ENCODE results near the gene LRRC74A. TPM values are rescaled to one million over a fixed set of nuclear protein-coding genes. Genes with fewer than 3 reads are reported as not detected.
"Not testable (repeated sequence)": the region's sequence is repeated elsewhere in the genome, so short reads cannot be mapped to it uniquely, and the experiment has no call there.

The LRRC74A gene
- total RNA-seq, 4 donors from 2014 or later = not detected

DNA sequence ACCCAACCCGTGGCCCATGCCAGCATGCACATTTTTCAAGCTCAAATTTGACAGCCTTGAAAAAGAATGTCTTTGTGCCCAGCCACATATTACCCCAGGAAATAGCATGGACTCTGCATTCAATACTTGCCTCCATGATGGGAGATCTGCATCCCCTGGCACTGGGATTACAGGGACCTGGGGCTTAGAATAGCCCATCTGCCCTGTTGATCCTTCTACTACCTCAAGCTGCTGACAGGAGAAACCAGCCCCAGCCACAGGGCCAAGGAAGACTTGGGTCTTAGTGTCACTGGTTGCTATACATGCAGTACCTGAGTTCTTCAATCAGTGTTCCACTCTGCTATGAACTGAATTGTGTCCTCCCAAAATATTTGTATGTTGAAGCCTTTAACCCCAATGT is 85.3 kb downstream of the LRRC74A start:
- Histone ChIP-seq H3K36me3 (no peaks in the 10 kb centered on the region), H3K27me3 (no peaks in the 10 kb centered on the region), H3K9me3 (no peaks in the 10 kb centered on the region), H3K4me1 (peaks cover 13 to 33% (median 17%) of the 10 kb centered on the region in 4 donors), H3K27ac (replicated peaks in 1 of 4) (no peak overlapping the region), H3K4me3 (no peak overlapping the region)
- no peak for DNase-seq (ENCODE audit: extremely low spot score)
- TF ChIP-seq, protein P1, sequence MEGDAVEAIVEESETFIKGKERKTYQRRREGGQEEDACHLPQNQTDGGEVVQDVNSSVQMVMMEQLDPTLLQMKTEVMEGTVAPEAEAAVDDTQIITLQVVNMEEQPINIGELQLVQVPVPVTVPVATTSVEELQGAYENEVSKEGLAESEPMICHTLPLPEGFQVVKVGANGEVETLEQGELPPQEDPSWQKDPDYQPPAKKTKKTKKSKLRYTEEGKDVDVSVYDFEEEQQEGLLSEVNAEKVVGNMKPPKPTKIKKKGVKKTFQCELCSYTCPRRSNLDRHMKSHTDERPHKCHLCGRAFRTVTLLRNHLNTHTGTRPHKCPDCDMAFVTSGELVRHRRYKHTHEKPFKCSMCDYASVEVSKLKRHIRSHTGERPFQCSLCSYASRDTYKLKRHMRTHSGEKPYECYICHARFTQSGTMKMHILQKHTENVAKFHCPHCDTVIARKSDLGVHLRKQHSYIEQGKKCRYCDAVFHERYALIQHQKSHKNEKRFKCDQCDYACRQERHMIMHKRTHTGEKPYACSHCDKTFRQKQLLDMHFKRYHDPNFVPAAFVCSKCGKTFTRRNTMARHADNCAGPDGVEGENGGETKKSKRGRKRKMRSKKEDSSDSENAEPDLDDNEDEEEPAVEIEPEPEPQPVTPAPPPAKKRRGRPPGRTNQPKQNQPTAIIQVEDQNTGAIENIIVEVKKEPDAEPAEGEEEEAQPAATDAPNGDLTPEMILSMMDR (IDR thresholded peaks at IDR 0.05) = no peak
- TF ChIP-seq POLR2AphosphoS5 (IDR thresholded peaks at IDR 0.05) = no peak
- no peak for TF ChIP-seq POLR2A (IDR thresholded peaks at IDR 0.05; ENCODE audit: low read depth)
- TF ChIP-seq EP300 (IDR thresholded peaks at IDR 0.05) = no peak
- WGBS = 38% methylated on average over 1 of the region's 1 CpG
- intact Hi-C loops (cut with DNase I) = loop anchor here (5.0 kb wide), 2 partner anchors 34 to 156 kb away; no protein-coding TSS in a partner anchor

DNA sequence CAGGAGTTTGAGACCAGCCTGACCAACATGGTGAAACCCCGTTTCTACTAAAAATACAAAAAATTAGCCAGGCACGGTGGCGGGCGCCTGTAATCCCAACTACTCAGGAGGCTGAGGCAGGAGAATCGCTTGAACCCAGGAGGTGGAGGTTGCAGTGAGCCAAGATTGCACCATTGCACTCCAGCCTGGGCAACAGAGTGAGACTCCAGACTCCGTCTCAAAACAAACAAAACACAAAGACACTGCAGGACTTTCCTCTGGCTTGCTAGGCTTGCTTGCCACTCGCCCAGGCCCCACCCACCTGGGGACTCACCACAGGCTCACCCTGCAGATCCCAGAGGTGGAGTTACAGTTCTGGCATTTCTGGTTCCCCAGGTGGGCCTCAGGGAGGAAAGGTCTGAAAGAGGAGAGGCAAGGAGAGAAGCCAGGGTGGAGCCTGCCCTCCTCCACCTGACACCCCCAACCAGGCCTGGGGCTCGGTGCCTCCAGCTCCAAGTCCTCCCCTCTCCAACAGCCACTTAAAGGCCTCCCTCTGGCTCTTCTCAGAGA is 88.4 kb downstream of the LRRC74A start:
- H3K4me1 ChIP-seq = peaks cover 42 to 60% (median 49%) of the 10 kb centered on the region in 4 donors
- H3K27me3 ChIP-seq; H3K36me3 ChIP-seq; H3K4me3 ChIP-seq; H3K27ac ChIP-seq (replicated peaks in 1 of 4); DNase-seq (ENCODE audit: extremely low spot score); H3K9me3 ChIP-seq: not testable (repeated sequence)
- intact Hi-C loops (cut with DNase I) = loop anchor here (5.0 kb wide), 3 partner anchors 37 to 153 kb away; partner anchors contain the start of gene IRF2BPL
- 82% methylated on average over 8 of the region's 8 CpGs for WGBS

DNA sequence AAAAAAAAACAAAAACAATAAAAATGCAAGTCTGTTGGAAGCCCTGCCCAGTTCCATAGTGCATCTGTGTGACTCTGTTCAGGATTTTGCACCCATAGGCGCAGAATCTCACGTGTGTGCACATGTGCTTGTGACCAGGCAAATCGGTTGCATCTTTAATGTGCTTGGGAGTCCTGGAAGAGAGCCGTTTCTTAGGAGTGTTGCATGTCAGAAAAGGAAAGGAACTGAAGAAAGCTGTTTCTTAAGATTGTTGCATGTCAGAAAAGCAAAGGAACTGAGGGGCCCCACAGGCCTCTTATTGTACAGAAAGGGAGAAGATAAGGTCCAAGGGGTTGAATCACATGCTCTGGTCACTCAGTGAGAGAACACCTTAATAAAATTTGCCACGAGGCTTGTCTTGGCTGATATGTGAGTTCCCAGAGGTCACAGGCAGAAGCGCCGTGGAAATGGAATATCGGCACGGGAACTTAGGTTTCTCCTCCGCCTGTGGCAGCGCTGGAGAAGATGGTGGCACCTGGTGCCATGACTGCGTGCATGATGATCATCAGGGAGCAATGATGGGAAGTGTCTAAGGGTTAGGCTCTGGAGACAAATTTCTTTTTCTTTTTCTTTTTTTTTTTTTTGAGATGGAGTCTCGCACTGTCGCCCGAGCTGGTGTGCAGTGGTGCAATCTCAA is 90.0 kb downstream of the LRRC74A start:
- Histone ChIP-seq H3K4me1 (peaks cover 57 to 73% (median 63%) of the 10 kb centered on the region in 4 donors), H3K4me3 (no peak overlapping the region), H3K36me3 (no peaks in the 10 kb centered on the region), H3K27me3 (no peaks in the 10 kb centered on the region), H3K27ac (replicated peaks in 1 of 4) (peak overlapping the region in 2 of 4 donors; percentile 90 to 96), H3K9me3 (no peaks in the 10 kb centered on the region)
- 90% methylated on average over 15 of the region's 15 CpGs for WGBS
- no peak for DNase-seq (ENCODE audit: extremely low spot score)
- intact Hi-C loops (cut with DNase I) = loop anchor here (5.0 kb wide), 1 partner anchor 111 kb away; the partner anchor contains the start of gene IRF2BPL
- no peak for TF ChIP-seq POLR2AphosphoS5 (IDR thresholded peaks at IDR 0.05)
- TF ChIP-seq EP300 (IDR thresholded peaks at IDR 0.05) = no peak
- TF ChIP-seq, protein P1 (IDR thresholded peaks at IDR 0.05) = no peak
- TF ChIP-seq POLR2A (IDR thresholded peaks at IDR 0.05; ENCODE audit: low read depth) = no peak

DNA sequence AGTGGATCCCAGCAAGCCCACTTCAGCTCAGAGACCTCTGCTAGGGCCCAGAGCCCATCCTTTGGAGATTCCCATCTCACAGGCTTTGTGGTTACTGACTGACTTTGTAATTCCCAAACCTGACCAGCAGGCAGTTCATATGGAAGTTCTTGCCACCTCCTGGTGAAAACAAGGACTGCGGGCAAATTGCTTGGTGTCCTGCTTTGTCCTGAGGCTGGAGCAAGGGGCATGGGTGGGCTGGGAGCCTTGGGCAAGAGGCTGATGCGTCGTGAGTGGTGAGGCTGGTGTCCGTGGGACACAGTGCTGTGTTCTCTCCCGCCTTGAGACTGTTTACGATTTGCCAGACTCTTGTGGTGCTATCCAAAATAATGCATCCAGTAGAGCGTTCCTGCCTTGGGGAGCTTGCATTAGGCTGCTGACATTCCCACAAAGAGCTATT is 91.0 kb downstream of the LRRC74A start:
- H3K9me3 ChIP-seq = no peaks in the 10 kb centered on the region
- intact Hi-C loops (cut with DNase I) = loop anchor here (5.0 kb wide), 1 partner anchor 110 kb away; the partner anchor contains the start of gene IRF2BPL
- H3K36me3 ChIP-seq = no peaks in the 10 kb centered on the region
- TF ChIP-seq, protein P1 (IDR thresholded peaks at IDR 0.05) = peak; percentile 33 to 58 (median 50)
- TF ChIP-seq POLR2AphosphoS5 (IDR thresholded peaks at IDR 0.05) = no peak
- H3K27ac ChIP-seq (replicated peaks in 1 of 4) = peak overlapping the region; percentile 90 to 96 (median 94)
- 72% methylated on average over 7 of the region's 7 CpGs for WGBS
- H3K4me1 ChIP-seq = peaks cover 59 to 78% (median 65%) of the 10 kb centered on the region in 4 donors
- no peak for DNase-seq (ENCODE audit: extremely low spot score)
- no peak overlapping the region for H3K4me3 ChIP-seq
- H3K27me3 ChIP-seq = no peaks in the 10 kb centered on the region

GRCh38 chr14:76917745-76918255 is 91.6 kb downstream of the LRRC74A start:
- DNase-seq (ENCODE audit: extremely low spot score) = no peak
- intact Hi-C loops (cut with DNase I) = loop anchor here (2.0 to 5.0 kb wide), 2 partner anchors 110 to 127 kb away; partner anchors contain the start of gene IRF2BPL
- Histone ChIP-seq H3K36me3 (no peaks in the 10 kb centered on the region), H3K9me3 (no peaks in the 10 kb centered on the region), H3K27me3 (no peaks in the 10 kb centered on the region), H3K4me3 (peak overlapping the region in 3 of 4 donors; percentile 21 to 33 (median 22)), H3K4me1 (peaks cover 59 to 84% (median 70%) of the 10 kb centered on the region in 4 donors), H3K27ac (replicated peaks in 1 of 4) (peak overlapping the region; percentile 90 to 96 (median 94))
- WGBS = 36% methylated on average over 4 of the region's 7 CpGs
- TF ChIP-seq EP300 (IDR thresholded peaks at IDR 0.05) = no peak
- no peak for TF ChIP-seq POLR2AphosphoS5 (IDR thresholded peaks at IDR 0.05)
- no peak for TF ChIP-seq POLR2A (IDR thresholded peaks at IDR 0.05; ENCODE audit: low read depth)
- TF ChIP-seq, protein P1 (IDR thresholded peaks at IDR 0.05) = no peak
